ENCODE measurements around the gene ATG16L1. TPM values are rescaled to one million over a fixed set of nuclear protein-coding genes. Genes with fewer than 3 reads are reported as not detected.

The ATG16L1 gene
- polyA plus RNA-seq, 3 donors = 3.3 to 22.9 (median 4.3) TPM

DNA sequence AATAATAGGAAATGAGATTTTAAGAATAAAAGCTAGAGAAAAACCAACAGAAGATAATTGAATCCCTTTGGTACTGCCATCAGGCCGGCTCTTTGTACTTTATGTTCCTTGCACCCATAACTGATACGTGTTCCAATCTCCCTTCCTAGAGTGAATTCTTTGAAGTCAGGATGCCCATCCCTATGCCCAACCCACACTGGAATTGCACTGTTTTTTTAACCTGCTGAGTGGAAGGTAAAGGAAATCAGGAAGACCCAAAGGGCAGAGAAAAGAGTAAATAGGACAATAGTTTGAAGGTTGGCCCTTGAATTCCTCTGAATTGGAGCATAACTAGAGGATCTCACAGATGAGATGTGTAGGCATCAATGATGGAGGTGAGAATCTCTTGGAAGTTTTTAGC, 4.4 kb upstream of the ATG16L1 start:
- Histone ChIP-seq H3K36me3 (replicated peaks in 1 of 2; ENCODE audit: control insufficient read depth in 1 of 2, insufficient read depth in 2 of 2, low read length in 2 of 2) (no peaks in the 10 kb centered on the region), H3K4me2 (replicated peaks; ENCODE audit: extremely low read depth, low read length, poor library complexity, severe bottlenecking) (no peak overlapping the region), H3K27me3 (ENCODE audit: control insufficient read depth in 2 of 2, insufficient read depth in 2 of 2, low read length in 2 of 2) (no peaks in the 10 kb centered on the region), H3K27ac (ENCODE audit: low read depth in 1 of 2, low read length in 2 of 2) (peak overlapping the region in 1 of 2 donors; percentile 74), H3K9me3 (replicated peaks in 1 of 2; ENCODE audit: control insufficient read depth in 1 of 2, insufficient read depth in 1 of 2, low read length in 2 of 2) (no peaks in the 10 kb centered on the region), H3K79me2 (ENCODE audit: insufficient read depth, low read length) (peaks cover 7% of the 10 kb centered on the region), H4K20me1 (ENCODE audit: insufficient read depth, low read length) (no peaks in the 10 kb centered on the region), H3K4me1 (ENCODE audit: control insufficient read depth in 1 of 2, insufficient read depth in 2 of 2, low read length in 2 of 2) (peaks cover 69% of the 10 kb centered on the region in 2 donors), H3K9ac (ENCODE audit: insufficient read depth, low read length, poor library complexity, severe bottlenecking) (no peak overlapping the region), H3K4me3 (replicated peaks in 1 of 3; ENCODE audit: low read depth in 2 of 3, low read length in 3 of 3) (no peak overlapping the region), H2AFZ (ENCODE audit: insufficient read depth, low read depth, low read length, poor library complexity, severe bottlenecking) (no peak overlapping the region)
- Mint-ChIP-seq H3K4me3 (no peak overlapping the region), H3K4me1 (peaks cover 65% of the 10 kb centered on the region), H3K27ac (peak overlapping the region in 5 of 7 donors; percentile 55 to 92 (median 72)), H3K9me3 (no peaks in the 10 kb centered on the region), H3K36me3 (no peaks in the 10 kb centered on the region), H3K27me3 (ENCODE audit: low read depth in 3 of 3) (no peaks in the 10 kb centered on the region)
- WGBS (ENCODE audit: insufficient coverage) = no CpG with 5 or more reads among the region's 2 CpGs
- DNase-seq = no peak
- intact Hi-C loops (cut with micrococcal nuclease) = loop anchor here in 1 of 2 donors (10.0 kb wide), 1 partner anchor 152 kb away; no protein-coding TSS in a partner anchor
- TF ChIP-seq, protein P1, sequence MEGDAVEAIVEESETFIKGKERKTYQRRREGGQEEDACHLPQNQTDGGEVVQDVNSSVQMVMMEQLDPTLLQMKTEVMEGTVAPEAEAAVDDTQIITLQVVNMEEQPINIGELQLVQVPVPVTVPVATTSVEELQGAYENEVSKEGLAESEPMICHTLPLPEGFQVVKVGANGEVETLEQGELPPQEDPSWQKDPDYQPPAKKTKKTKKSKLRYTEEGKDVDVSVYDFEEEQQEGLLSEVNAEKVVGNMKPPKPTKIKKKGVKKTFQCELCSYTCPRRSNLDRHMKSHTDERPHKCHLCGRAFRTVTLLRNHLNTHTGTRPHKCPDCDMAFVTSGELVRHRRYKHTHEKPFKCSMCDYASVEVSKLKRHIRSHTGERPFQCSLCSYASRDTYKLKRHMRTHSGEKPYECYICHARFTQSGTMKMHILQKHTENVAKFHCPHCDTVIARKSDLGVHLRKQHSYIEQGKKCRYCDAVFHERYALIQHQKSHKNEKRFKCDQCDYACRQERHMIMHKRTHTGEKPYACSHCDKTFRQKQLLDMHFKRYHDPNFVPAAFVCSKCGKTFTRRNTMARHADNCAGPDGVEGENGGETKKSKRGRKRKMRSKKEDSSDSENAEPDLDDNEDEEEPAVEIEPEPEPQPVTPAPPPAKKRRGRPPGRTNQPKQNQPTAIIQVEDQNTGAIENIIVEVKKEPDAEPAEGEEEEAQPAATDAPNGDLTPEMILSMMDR (IDR thresholded peaks at IDR 0.05) = no peak

DNA sequence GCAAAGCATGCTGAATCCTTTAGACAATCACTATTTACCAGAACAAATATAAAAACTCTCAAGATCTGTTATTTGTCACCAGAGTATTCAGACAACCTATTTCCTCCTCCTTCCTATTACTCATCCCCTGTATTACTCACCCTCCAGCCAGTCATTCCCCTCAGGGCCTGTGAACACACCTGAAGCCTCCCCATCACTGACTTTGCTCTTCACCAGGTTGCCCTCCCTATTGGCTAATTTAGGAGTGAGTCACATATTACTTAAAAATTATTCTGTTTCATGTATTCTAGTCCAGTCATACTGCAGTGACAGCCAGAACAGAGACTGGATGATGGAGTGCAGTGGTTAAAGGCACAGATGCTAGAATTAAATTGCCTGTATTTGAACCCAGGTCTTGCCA, 3.7 kb upstream of the ATG16L1 start:
- H3K4me3 Mint-ChIP-seq = no peak overlapping the region

More for the DNA sequence above, 3.7 kb upstream of the ATG16L1 start:
- Histone ChIP-seq H3K9me3 (replicated peaks in 1 of 2; ENCODE audit: control insufficient read depth in 1 of 2, insufficient read depth in 1 of 2, low read length in 2 of 2) (no peaks in the 10 kb centered on the region), H3K4me1 (ENCODE audit: control insufficient read depth in 1 of 2, insufficient read depth in 2 of 2, low read length in 2 of 2) (peaks cover 71 to 72% of the 10 kb centered on the region in 2 donors), H3K79me2 (ENCODE audit: insufficient read depth, low read length) (peaks cover 13% of the 10 kb centered on the region), H3K27ac (ENCODE audit: low read depth in 1 of 2, low read length in 2 of 2) (peak overlapping the region in 1 of 2 donors; percentile 74), H2AFZ (ENCODE audit: insufficient read depth, low read depth, low read length, poor library complexity, severe bottlenecking) (no peak overlapping the region), H4K20me1 (ENCODE audit: insufficient read depth, low read length) (no peaks in the 10 kb centered on the region), H3K4me3 (replicated peaks in 1 of 3; ENCODE audit: low read depth in 2 of 3, low read length in 3 of 3) (no peak overlapping the region), H3K4me2 (replicated peaks; ENCODE audit: extremely low read depth, low read length, poor library complexity, severe bottlenecking) (no peak overlapping the region), H3K9ac (ENCODE audit: insufficient read depth, low read length, poor library complexity, severe bottlenecking) (no peak overlapping the region), H3K27me3 (ENCODE audit: control insufficient read depth in 2 of 2, insufficient read depth in 2 of 2, low read length in 2 of 2) (no peaks in the 10 kb centered on the region), H3K36me3 (replicated peaks in 1 of 2; ENCODE audit: control insufficient read depth in 1 of 2, insufficient read depth in 2 of 2, low read length in 2 of 2) (no peaks in the 10 kb centered on the region)
- TF ChIP-seq, protein P1 (IDR thresholded peaks at IDR 0.05) = no peak
- Mint-ChIP-seq H3K9me3 (no peaks in the 10 kb centered on the region), H3K27me3 (ENCODE audit: low read depth in 3 of 3) (no peaks in the 10 kb centered on the region), H3K36me3 (no peaks in the 10 kb centered on the region), H3K4me1 (peaks cover 67% of the 10 kb centered on the region), H3K27ac (peak overlapping the region; percentile 1 to 92 (median 61))
- peak; percentile 73 to 91 (median 82) for DNase-seq
- intact Hi-C loops (cut with micrococcal nuclease) = loop anchor here in 1 of 2 donors (10.0 kb wide), 1 partner anchor 153 kb away; no protein-coding TSS in a partner anchor

Measured in CD14-positive monocyte (primary cell).